Activated B cell treated with CpG ODN at 0.5 μM for 24 hours (primary cell): ENCODE results near the gene WWP2. TPM values are rescaled to one million over a fixed set of nuclear protein-coding genes. Genes with fewer than 3 reads are reported as not detected.

Source experiments
- ATAC-seq: fragments of 200-7000 bp; cut with Tn5 transposase; one replicate; pipeline ENCODE4 v1.10.0; 2021; ENCODE audit warnings: low read depth, mild to moderate bottlenecking, moderate library complexity
- CTCF ChIA-PET: fragments of 350-600 bp; sonication (Branson Sonifier 250); formaldehyde crosslinking; loops from one replicate; lab custom pipeline; 2021; ENCODE audit warnings: antibody characterized with exemption; lab: Charles Lee
- POLR2A ChIA-PET: fragments of 350-600 bp; sonication (Branson Sonifier 250); formaldehyde crosslinking; loops from one replicate; lab custom pipeline; 2021; ENCODE audit warnings: antibody characterized with exemption; lab: Charles Lee
- DNase-seq: peaks from one replicate; pipeline ENCODE4 v3.0.0; 2022
- H3K27ac Mint-ChIP-seq: one replicate; pipeline ENCODE4 v1.8.0; 2020; ENCODE audit warnings: mixed read lengths
- H3K27me3 Mint-ChIP-seq: one replicate; pipeline ENCODE4 v1.8.0; 2021; ENCODE audit warnings: mixed read lengths
- H3K36me3 Mint-ChIP-seq: one replicate; pipeline ENCODE4 v1.8.0; 2021; ENCODE audit warnings: low read depth, mixed read lengths
- H3K4me1 Mint-ChIP-seq: one replicate; pipeline ENCODE4 v1.8.0; 2021; ENCODE audit warnings: mixed read lengths
- H3K4me3 Mint-ChIP-seq: one replicate; pipeline ENCODE4 v1.8.0; 2020; ENCODE audit warnings: mild to moderate bottlenecking, mixed read lengths
- H3K9me3 Mint-ChIP-seq: one replicate; pipeline ENCODE4 v1.8.0; 2020; ENCODE audit warnings: mixed read lengths
- intact Hi-C: fragments of 100-400 bp; cut with micrococcal nuclease; formaldehyde crosslinking; loops from one replicate; pipeline ENCODE4 v1.15.1; 2024
- total RNA-seq: library from RNA; stranded (reverse); gene quantifications from 2 replicates; pipeline ENCODE4 v1.2.3, GENCODE V29; 2022
- TF ChIP-seq, protein P1 (sequence below): fragments of 200-600 bp; IDR thresholded peaks from one replicate; pipeline ENCODE4 v1.8.0; 2022; ENCODE audit warnings: antibody characterized with exemption, mild to moderate bottlenecking

Gene WWP2
- total RNA-seq, 1 donor from 2014 or later, result 80.8 TPM

DNA sequence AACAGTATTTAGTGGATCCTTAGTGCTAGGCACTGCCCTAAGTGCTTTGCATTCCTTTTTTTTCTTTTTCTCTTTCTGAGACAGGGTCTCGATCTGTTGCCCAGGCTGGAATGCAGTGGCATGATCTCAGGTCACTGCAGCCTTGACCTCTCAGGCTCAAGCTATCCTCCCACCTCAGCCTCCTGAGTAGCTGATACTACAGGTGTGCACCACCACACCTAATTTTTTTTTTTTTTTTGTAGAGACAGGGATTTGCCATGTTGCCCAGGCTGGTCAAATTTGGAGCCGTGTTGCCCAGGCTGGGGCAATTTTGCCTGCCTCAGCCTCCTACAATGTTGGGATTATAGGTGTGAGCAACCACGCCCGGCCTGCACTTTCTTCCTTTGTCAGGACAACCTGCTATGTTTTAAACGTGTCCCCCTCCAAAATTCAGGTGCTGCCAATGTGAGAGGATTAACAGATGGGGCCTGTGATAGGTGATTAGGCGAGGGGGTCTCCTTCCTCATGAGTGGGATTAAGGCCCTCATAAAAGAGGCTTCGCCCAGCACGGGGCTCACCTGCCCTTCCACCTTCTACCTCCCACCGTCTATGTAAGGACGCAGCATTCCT, 41.2 kb upstream of the WWP2 start:
- TF ChIP-seq, protein P1, sequence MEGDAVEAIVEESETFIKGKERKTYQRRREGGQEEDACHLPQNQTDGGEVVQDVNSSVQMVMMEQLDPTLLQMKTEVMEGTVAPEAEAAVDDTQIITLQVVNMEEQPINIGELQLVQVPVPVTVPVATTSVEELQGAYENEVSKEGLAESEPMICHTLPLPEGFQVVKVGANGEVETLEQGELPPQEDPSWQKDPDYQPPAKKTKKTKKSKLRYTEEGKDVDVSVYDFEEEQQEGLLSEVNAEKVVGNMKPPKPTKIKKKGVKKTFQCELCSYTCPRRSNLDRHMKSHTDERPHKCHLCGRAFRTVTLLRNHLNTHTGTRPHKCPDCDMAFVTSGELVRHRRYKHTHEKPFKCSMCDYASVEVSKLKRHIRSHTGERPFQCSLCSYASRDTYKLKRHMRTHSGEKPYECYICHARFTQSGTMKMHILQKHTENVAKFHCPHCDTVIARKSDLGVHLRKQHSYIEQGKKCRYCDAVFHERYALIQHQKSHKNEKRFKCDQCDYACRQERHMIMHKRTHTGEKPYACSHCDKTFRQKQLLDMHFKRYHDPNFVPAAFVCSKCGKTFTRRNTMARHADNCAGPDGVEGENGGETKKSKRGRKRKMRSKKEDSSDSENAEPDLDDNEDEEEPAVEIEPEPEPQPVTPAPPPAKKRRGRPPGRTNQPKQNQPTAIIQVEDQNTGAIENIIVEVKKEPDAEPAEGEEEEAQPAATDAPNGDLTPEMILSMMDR, result no peak
- Mint-ChIP-seq H3K4me3 (no peak overlapping the region), H3K27me3 (no peaks in the 10 kb centered on the region), H3K4me1 (peaks cover 14% of the 10 kb centered on the region), H3K36me3 (no peaks in the 10 kb centered on the region), H3K9me3 (no peaks in the 10 kb centered on the region), H3K27ac (no peak overlapping the region)
- intact Hi-C loops, result loop anchor here (10.0 kb wide), 1 partner anchor 536 kb away; the partner anchor contains the start of gene SNTB2
- ChIA-PET CTCF (no interaction called here), POLR2A (no interaction called here)
- ATAC-seq (no peak), DNase-seq (no peak)

DNA sequence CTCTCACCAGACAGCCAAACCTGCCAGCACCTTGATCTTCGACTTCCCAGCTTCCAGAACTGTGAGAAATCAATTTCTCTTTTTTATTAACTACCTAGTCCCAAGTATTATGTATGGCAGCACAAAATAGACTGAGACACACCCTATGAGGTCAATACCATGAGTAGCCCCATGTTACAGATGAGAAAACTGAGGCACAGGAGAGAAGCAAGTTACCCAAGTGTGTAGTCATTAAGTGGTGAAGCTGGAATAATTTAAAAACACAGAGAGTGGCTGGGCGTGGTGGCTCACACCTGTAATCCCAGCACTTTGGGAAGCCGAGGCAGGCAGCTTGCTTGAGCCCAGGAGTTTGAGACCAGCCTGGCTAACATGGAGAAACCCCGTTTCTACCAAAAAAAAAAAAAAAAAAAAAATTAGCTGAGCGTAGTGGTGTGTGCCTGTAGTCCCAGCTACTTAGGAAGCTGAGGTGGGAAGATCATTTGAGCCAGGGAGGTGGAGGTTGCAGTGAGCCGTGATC, 40.6 kb upstream of the WWP2 start:
- TF ChIP-seq, protein P1, result no peak
- Mint-ChIP-seq H3K36me3 (no peaks in the 10 kb centered on the region), H3K4me3 (no peak overlapping the region), H3K4me1 (peaks cover 19% of the 10 kb centered on the region), H3K27me3 (no peaks in the 10 kb centered on the region), H3K9me3 (no peaks in the 10 kb centered on the region), H3K27ac (no peak overlapping the region)
- POLR2A ChIA-PET, result no interaction called here
- intact Hi-C loops, result loop anchor here (10.0 kb wide), 1 partner anchor 537 kb away; the partner anchor contains the start of gene SNTB2
- no peak for ATAC-seq
- DNase-seq, result no peak
- CTCF ChIA-PET, result no interaction called here

DNA sequence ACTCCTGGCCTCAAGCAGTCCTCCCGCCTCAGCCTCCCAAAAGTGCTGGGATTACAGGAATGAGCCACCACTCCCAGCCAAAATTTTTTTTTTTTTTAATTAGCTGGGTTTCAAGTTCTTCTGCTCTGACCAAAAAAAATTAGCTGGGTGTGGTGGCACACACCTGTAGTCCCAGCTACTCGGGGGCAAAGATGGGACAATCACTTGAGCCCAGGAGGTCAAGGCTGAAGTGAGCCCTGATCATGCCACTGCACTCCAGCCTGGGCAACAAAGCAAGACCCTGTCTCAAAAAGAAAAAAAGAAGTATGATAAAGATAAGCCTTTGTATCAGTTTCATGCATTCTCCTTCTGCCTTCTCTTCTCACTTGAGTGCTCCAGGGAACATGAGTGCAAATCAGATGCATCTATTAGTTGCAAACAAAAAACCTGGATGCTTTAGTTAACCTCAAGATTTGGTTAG, 37.7 kb upstream of the WWP2 start:
- H3K27me3 Mint-ChIP-seq, result no peaks in the 10 kb centered on the region
- ChIA-PET CTCF (interaction anchor here (1.7 kb wide), 1 partner anchor 30 kb away, joined by 4 read pairs; the partner anchor contains the start of gene NOB1), POLR2A (interaction anchor here (0.8 to 2.3 kb wide), 2 partner anchors 30 to 34 kb away, joined by 3 to 9 read pairs; partner anchors contain the start of gene NOB1)
- TF ChIP-seq, protein P1, result no peak
- H3K4me1 Mint-ChIP-seq, result peaks cover 29% of the 10 kb centered on the region
- DNase-seq (no peak), ATAC-seq (no peak)
- H3K36me3 Mint-ChIP-seq, result no peaks in the 10 kb centered on the region
- H3K9me3 Mint-ChIP-seq, result no peaks in the 10 kb centered on the region
- H3K27ac Mint-ChIP-seq, result no peak overlapping the region
- no peak overlapping the region for H3K4me3 Mint-ChIP-seq
- intact Hi-C loops, result loop anchor here (10.0 kb wide), 1 partner anchor 540 kb away; the partner anchor contains the start of gene SNTB2

DNA sequence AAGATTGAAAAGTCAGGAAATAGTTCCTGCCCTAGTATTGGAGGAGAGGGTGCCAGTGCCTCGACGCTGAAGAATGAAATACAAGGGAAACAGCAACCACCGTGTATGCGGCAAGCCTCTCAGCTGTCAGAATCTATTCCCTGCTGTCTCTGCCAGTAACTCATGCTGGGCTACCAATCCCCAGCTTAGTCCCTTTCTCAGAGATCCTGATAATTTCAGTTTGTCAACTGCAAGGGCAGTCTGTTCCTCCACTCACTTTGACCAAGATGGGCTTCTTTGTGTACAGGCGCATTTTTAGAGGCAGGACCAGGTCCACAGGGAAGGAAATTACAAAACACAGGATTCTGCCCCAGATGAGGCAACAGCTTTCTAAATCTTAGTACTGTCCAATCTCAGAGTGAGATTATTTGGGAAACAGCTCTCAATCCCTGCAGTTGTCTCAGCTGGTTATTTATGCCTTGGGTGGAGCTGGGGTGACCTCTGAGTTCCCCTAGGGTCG, 37.1 kb upstream of the WWP2 start:
- intact Hi-C loops, result loop anchor here (10.0 kb wide), 1 partner anchor 540 kb away; the partner anchor contains the start of gene SNTB2
- no peaks in the 10 kb centered on the region for H3K27me3 Mint-ChIP-seq
- DNase-seq (no peak), ATAC-seq (no peak)
- TF ChIP-seq, protein P1, result no peak
- no peaks in the 10 kb centered on the region for H3K9me3 Mint-ChIP-seq
- H3K4me1 Mint-ChIP-seq, result peaks cover 29% of the 10 kb centered on the region
- CTCF ChIA-PET, result interaction anchor here (1.9 to 2.3 kb wide), 2 partner anchors 16 to 29 kb away, joined by 8 to 12 read pairs; partner anchors contain the start of gene NOB1
- H3K4me3 Mint-ChIP-seq, result no peak overlapping the region
- H3K27ac Mint-ChIP-seq, result no peak overlapping the region
- H3K36me3 Mint-ChIP-seq, result no peaks in the 10 kb centered on the region
- POLR2A ChIA-PET, result interaction anchor here (0.6 to 2.6 kb wide), 4 partner anchors 18 to 38 kb away, joined by 3 to 9 read pairs (median 6); partner anchors contain the start of gene NOB1
